HG03442 (cell line): Measurements from ENCODE around the gene IGSF9B.

Source experiments
- ATAC-seq: cut with Tn5 transposase; IDR thresholded peaks from one replicate; pipeline ENCODE4 v1.9.1; 2021; ENCODE audit warnings: mild to moderate bottlenecking, moderate library complexity; ENCODE audit not compliant: unreplicated experiment

The IGSF9B gene

DNA sequence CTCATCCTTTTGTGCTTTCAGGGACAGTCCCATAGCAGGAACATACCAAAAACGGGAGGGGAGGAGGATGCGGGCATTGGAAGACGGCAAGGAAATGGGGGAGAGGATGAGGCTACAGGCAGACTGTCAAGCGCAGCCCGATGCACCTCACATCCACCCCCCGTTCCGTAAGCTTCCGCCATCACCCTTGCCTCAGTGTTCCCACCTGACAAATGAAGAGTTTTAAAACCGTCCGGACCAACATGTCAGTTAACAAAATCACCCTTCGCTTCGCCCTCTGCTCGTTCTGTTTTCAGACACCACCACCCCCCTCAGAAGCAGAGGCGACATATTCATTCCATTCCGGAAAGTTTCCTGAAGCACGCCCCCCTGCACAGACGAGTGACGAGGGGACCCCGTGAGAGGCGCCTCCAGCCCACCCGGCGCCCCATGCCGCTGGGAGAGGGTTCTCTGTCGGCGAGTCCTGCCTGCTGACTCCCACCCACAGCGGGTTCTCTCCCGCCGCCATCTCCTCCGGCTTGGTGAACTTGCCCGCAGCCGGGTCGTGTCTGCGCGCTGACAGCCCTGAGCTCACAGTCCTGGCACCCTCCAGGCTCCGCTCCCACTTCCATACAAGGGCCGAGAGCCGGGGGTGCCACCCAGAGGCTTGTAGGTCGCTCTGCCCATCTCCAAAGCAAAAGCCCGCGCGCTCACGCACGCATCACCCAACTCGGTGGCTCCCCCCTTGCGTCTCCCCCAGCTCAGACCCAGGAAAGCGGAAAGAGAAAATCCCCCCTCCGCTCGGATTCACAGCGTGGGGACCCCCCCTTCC is 1.5 kb downstream of the IGSF9B start:
- ATAC-seq: no peak

DNA sequence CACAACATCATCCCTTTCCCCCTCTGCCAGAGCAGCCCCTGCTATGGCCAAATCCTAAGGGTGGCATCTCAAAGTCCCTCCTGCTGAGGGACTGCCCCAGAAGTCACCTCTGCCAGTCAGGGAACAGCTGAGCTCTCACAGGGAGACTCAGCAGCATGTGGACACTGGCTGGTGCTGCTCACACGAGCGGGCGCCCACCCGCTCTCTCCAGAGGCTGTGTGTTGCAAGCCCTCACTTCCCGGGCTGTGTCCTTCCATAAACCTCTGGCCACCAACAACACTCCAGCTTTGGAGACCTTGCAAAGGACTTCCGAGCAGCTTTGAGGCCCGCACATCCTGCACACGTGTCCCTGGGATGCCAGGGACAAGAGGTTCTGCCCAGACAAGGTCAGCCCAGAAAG is 2.8 kb downstream of the IGSF9B start:
- no peak for ATAC-seq

DNA sequence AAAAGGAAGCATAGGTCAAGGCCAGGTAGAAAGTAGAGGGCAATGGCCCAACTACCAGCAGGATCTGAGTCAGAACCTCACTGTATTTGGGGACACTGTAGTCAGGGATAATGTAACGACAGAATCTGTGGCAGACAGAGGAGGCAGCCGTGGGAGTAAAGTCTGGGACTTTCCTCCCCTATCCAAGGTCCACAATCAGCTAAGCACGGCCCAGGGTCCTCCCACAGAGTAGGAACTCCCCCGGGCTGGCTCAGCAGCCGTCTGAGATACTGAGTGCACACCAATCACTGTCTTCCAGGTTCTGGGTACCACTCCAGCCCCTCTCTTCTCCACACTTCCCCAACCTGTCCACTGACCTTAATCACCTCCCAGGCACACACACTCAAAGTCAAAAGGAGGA is 3.2 kb downstream of the IGSF9B start:
- no peak for ATAC-seq

DNA sequence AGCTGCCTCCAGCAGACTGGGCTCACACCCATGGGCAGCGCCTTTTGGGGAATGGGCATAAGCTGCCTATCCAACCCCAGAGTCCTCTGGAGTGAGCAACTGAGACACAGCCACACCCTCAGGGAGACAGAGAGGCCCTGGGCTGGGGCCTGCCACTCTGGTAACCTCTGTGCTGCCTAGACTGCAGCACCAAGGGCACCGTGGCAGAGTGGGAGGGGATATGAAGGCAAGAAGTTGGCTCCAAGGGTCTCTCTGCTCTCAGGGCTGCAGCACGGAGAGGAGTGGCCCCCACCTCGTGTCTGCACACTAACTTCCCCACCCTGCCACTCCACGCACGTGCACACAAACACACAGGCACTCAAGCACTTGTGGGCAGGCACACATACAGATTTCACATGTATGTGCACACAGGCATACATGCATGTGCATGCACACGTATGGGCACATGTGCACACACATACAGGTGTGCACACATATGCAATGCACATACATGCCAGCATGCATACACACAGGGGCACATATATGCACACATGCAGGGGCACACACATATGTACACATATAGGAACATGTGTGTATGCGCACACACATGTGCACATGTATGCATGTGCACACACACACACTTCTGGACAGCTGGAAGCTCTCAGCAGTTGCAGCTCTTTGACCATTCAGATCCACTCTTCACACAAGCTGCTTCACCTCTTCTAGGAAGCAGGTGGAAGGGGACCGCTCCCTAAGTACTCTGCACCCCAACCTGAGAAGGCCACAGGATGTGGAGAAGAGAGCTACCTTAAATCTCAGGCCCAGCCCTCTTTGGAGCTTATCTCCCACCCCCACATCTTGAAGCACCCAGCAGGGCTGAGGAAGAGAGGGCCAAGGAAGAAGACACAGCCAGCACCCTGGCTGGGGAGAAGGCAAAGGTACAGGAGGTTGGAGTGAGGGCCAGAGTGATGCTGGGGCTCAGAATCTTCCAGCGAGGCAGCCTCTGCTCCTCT is 4.3 kb downstream of the IGSF9B start:
- ATAC-seq: no peak

DNA sequence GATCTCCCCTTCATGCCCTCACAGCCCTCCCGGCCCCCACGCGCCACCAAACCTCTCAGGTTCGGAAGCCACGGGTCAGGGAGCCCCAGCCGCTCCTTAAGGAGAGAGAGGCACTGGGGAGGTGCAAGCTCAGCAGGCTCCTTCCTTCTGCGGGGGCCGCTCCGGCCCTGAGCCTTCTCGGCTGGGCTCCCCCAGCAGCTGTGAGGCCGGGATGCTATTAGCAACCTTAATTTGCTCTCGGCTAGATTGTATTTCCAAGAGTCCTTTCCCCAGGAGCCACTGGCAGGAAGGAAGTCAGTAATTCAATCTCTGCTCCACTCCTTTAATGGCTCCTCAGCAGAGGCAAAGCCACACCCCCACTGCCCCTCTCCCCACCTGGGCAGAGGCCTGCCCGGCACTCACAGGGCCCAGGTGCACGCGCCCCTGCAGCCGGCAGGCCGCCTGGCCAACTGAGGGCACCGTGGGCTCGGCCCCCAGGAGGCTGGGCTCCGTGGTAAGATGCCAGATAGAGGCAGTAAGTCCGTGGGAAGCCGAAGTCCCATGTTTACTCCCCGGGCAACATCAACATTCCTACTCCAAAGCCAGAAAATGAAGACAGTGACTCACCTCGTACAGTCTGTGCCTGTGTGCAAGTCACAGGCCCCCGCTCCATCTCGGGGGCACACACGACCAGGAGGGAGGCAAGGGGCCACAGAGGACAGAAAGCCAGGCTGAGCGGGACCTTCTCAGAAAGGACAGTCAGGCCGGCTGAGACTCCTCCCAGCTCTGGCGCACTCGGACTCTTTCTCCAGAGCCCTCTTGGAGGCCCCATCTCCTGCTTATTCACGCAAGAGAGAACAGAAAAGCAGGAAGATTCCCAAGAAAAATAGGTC is 5.2 kb downstream of the IGSF9B start:
- no peak for ATAC-seq

DNA sequence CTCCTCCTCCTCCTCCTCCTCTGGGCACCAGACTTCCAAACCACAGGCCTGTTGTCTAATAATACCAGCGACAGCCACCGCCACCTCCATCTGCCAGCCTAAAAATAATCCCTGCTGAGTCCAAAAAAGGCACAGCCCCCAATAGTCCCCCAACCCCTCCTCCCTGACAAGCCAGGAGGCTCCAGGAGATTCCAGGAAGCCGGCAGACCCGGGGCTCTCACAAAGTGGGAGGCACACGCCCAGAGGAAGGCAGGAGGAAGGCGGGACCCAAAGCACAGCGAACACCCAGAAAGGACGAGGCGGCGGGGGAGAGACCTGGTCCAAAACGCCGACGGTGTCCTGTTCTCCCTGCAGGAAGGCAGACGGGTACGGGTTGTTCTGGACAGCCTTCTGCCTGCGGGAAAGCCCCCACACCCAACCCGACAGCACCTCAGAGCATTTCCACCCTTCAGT is 5.9 kb downstream of the IGSF9B start:
- ATAC-seq: no peak

DNA sequence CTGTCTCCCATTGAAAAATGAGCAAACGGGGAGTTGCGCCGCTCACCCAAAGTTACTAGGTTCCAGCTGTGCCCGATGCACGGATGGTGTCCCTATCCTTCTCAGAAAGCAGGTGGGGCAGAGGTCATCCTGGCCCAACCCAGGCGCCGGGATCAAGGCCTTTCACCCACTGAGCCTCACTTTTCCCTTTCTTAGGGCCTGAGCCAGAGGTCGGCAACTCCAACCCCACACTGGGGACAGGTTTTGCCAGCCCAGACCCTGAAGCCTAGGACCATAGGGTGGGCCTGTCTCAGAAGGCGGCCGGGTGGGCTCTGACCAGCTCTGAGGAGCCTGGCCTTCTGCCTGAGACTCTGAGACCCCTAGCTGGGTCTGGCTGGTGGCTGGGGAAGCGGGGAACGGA is 6.3 kb downstream of the IGSF9B start:
- no peak for ATAC-seq

DNA sequence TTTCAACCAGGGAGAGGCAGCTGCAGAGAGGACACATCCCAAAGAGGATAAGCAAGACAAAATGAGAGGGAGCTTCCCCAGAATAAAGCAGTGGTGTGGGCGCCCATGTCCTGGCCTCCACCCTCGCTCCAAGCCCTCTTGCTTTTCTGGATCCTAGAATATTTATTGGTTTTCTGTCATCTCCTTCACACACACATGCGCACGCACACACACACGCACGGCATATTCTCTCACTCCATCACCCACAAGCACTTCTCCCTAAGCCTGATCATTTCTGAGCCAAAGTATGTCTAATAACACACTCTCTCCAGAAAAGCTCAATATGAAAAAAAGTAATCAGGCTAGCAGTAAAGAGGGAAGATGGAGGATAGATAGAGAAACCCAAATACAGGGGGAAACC is 7.6 kb downstream of the IGSF9B start:
- ATAC-seq: no peak

DNA sequence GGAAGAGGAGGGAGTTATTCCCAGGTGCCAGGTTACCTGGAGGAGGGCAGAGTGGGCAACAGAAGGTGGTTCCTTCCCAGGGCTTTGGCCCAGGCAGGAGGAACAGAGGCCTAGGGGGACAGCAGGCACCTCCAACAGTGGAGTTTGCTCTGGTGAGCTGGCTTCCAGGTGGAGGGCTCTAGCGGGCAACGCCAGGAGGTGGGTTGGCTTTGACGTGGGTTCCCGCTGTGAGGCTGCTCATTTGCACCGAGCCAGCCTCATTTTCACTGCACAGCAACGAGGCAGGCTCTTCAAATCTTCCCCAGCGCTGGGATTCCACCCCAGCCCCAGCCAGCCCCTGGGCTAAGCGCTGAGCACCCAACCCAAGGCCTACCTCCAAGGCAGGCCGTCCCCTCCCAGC is 8.1 kb downstream of the IGSF9B start:
- no peak for ATAC-seq

DNA sequence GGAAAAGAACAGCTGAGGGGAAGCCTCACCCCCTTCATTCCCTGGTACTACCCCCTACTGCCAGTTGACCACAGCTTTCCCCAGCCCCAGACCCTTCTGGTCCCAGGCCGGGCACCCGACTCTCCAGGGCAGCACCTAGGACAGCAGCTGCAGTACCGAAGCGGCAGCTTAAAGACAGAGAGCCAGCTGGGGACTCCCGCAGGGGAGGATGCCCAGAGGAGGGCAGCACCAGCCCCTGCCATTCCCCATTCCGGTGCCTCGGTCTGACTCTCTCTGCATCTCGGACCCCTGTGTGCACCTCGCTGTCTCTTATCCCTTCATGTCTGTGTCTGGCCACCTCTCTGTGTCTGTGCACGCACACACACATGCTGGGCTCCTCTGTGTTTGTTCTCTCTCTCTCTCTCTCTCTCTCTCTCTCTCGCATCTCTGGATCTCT is 9.4 kb downstream of the IGSF9B start:
- ATAC-seq: peak; percentile 50

DNA sequence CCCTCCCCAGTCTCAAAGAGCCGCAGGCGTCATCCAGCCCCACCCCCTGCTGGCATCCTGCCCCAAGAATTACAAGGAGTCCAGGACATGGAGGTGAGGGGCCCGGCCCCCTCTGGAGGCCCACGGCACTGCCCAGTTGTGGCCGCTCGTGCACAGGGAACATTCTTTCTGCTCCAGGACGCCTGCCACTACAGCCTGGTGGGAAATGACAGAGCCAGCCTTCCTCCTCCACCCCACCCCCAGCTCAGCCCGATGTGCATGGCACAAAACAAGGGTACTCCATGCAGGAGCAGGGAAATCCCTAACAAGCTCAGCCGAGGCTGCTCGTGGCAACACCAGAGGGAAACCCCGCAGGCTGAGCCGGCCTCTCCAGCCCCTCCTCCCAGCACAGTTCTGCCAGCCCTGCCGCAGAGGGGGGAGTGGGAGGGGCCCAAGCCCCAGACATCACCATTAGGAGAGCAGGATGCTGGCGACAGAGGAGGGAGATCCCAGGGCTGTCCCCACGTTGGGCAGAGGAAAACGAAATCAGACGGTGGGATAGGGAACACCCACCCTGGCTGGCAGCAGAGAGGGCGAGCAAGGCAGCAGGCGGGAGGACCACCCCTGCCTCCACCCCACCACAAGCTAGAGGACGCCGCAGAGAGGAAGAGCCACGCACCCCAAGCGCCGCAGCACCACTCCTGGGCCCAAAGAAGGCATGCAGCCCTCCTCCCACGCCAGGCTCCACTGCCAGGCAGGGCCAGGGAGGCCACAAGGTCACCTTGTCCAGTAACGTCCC is 10.0 kb downstream of the IGSF9B start:
- peak; percentile 10 for ATAC-seq

DNA sequence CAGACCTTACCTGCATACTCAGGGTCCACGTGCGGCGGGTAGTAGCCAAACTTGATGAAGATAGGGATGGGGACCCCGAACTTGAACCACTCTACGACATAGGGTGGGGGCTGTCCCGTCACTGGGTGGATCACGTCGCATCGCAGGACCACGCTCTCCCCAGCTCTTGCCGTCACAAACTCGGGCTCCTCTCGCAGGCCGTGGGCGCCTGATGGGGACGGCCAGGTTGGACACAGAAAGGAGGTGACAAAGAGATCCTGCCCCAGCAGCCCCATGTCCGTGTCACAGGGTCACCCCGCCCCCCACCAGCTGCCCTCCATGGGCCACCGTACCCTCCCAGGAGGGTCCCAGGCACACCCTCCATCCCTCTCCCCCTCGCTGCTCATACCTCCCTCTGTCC is 10.7 kb downstream of the IGSF9B start:
- ATAC-seq: no peak

DNA sequence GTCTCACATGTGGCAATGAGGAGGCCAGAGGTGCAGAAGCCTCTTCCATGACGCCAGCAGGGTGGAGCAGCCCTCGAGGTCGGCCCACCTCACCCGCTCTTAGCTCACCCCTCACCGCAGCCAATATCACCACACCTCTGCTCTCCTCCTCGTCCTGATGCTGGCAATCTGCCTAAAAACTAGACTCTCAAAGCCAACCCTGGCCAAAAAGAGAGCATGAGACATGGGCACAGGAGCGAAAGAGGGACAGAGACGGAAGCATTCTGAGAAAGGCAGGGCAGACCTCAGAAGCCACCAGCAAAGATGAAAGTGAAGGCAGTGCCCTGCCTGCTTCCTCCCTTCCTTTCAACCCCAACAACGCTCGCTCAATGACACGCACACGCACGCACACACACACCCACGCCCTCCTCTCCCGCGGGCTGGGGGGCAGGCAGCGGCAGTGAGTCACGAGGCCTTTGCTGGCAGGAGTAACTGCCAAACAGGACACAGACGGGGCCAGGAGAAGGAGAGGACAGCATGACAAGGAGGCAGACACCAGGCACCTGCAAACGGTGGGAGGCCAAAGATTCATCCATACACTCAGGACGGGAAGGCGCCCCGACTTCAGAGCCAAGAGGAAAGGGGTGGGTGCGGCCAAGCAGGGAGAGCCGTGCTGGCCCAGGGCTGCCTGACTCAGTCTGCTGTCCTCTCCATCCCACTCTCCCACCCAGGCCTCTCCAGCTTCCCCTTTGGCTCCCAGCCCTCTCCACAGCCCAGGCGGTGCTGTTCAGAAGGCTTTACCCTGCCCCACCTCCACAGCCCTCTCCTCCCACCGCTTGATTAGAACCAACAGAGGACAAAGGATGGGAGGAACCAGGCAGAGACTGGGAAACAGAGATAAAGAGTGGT is 11.4 kb downstream of the IGSF9B start:
- ATAC-seq: no peak

DNA sequence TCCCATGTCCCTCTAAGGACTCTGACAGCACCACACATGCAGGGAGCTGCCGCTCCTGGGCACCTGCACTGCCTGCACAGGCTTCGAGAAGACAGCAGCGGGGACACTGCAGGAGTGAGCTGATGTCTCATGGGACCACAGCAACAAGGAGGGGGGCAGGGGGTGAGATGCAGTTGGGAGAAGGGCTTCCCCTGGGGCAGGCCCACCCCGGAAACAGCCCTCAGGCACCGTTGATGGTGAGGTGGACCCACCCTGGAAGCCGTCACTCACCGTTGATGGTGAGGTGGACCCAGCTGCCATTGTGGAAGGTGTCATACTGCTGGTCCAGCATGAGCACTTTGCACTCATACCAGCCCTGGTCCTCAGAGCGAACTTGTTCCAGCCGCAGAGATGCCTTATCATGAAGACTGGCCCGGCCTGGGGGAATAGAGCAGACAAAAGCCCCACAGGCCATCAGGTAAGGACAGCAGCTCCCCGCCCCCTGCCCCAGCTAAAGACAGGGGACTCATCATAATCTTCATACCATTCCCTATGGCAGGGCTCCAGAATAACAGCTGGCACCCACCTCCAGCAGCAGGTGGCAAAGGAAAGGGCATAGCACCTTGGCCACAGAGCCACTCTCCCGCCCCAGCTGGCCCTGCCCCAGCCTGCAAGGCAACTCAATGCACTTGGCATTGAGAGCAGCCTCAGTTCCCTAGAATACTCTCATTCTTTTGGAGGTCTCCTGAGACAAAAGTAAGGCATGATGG is 12.6 kb downstream of the IGSF9B start:
- ATAC-seq: no peak

DNA sequence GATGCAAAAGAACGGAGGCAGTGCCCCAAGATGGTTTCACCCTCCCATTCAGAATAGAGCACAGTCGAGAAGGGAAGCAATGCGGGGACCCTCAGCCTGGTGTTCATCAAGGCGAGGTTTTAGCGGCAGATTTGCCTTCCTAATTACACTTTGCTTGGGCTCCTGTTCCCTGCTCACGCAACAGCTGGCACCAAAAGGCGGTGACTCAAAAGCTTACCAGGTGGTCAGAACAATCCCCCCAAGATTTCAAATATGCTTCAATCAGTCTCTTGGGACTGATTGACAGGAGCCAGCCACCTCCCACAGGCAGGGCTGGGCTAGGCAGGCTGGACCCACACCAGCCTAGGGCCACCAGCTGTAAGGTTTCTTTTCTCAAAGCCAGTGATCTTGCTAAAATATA is 14.2 kb downstream of the IGSF9B start:
- no peak for ATAC-seq

DNA sequence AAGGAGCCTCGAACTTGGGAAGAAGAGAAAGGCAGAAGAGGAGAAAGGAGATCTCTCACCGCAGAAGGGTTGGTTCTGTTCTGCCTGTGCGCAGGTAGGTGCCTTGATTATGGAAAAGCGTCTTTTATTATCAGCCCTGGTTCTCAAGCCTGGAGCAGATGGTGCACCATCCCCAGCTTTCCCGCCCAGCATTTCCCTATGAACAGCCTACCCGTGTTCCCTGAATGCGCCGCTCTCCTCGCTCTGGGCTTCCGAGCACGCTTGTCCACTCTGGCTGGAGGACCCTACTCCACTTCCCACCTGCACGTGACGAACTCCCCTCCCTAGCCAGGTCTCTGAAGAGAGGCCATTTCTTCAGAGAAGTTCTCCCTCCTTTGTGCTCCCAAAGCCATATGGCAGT is 15.2 kb downstream of the IGSF9B start:
- no peak for ATAC-seq

DNA sequence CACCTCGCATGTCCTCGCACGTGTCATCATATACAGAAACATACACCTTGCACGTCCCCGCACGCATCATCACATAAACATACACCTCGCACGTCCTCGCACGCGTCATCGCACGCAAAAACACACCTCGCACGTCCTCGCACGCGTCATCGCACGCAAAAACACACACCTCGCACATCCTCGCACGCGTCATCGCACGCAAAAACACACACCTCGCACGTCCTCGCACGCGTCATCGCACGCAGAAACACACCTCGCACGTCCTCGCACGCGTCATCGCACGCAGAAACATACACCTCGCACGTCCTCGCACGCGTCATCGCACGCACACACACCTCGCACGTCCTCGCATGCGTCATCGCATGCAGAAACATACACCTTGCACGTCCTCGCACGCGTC is 16.7 kb downstream of the IGSF9B start:
- ATAC-seq: no peak

DNA sequence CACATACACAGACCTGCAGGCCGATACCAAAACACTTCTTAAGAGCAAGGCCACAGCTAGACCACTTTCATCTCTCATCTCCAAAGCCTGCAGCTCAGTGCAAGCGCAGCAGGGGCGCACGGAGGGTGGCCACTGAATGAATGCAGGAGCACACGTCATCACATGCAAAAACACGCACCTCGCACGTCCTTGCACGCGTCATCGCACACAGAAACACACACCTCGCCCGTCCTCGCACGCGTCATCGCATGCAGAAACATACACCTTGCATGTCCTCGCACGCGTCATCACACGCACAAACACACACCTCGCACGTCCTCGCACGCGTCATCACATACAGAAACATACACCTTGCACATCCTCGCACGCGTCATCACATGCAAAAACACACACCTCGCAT is 17.2 kb downstream of the IGSF9B start:
- no peak for ATAC-seq
